ENCODE data around the gene SART1.
"Not testable (repeated sequence)": the region's sequence is repeated elsewhere in the genome, so short reads cannot be mapped to it uniquely, and the experiment has no call there.

SART1 gene

DNA sequence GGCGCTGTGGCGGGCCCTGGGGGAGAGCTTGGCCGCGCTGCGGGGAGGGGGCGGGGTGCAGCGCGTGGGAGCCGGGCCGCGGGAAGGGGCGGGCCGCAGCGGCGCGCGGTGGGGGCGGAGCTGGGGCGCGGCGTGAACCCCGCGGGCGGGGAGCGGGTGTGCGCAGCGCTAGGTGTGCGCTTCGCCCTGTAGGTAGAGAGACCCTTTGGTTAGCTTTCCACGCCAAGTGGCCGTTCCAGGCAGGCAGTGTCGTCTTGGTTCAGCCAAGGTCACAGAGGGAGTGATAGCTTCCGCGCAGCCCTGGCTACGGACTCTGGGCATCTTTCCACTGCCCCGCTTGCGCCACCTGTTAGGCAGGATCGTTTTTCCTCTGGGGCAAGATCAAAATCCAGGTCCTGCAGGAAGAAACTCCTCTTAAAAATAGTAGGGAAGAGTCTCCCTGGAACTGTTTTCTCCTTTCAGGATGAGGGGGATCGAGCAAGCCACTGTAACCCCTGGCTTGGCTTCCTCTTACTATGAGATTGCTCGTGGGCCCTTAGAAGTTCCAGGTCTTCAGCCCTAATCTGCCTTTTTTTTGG, 41.2 kb downstream of the SART1 start:
- DNase-seq = no peak

DNA sequence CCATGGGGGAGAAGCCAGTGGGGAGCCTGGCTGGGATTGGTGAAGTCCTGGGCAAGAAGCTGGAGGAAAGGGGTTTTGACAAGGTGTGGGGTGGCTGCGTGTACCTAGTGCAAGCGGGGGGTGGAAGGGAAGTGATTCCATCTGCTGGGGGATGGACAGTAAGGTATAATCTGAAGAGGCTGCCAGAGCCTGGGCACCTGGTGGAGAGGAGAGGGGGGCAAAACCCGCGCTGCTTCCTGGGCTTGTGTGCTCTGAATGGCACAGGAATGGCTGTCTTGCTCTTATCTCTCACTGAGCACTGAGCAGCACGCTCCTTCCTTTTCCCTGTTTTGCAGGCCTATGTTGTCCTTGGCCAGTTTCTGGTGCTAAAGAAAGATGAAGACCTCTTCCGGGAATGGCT, 41.8 kb downstream of the SART1 start:
- DNase-seq = no peak

- DNase-seq = no peak
Observed at GRCh38 chr11:66004186-66004585, 42.7 kb downstream of the SART1 start.

DNA sequence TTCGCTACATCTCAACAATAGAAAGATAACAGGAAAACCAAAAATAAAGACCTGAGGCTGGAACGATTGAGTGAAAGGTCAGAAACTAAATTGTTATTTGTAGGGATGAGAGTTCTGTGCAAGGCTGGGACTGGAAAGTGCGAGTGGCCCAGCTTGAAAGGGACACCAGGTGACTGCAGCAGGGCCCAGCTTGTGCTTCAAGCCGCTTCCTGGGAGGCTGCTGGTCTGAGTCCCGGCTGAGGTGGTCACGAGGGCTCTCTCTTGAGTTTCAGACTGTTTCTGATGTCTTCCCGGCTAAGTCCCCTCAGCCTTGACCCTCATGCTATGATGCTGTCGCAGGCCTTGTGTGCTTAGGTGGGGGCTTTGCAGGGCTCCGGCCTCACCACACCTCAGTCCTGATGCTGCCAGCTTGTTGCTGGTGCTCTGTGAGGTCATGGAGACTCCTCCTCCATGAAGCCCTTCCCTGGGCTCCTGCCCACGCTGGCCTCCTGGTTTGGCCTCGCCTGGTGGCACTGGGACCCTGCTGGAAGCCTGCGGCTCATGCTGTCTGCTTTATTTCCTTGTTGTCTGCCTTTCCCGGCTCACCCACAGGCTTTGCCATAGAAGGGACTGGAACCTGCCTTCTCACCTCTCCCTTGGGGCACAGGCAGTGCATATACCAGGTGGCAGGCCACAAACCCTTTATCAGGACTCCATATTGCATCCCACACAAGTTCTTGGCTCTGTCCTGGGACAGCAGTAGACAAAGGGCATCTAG, 44.8 kb downstream of the SART1 start:
- DNase-seq = no peak

GRCh38 chr11:66006891-66007176, 45.3 kb downstream of the SART1 start:
- no peak for DNase-seq

DNA sequence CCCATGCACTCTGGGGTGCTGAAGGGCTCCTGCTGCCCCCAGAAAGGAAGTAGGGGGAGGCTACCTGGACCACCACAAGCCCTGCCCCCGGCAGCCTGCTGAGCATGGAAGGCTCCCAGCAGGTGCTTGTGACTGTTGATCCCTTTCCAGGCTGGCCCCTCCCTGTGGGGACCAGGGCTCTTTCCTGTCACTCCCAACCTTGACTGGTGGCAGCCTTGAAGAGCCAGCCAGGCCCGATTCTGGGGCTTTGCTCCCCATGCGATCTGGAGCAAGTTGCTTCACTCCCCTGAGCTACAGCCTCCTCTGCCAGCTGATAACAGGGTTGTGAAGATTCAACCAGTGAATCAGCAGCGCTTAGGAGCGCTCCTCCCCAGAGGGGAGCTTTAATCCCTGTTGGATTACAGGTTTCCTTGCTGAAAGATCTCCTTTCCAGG, 45.7 kb downstream of the SART1 start:
- no peak for DNase-seq

DNA sequence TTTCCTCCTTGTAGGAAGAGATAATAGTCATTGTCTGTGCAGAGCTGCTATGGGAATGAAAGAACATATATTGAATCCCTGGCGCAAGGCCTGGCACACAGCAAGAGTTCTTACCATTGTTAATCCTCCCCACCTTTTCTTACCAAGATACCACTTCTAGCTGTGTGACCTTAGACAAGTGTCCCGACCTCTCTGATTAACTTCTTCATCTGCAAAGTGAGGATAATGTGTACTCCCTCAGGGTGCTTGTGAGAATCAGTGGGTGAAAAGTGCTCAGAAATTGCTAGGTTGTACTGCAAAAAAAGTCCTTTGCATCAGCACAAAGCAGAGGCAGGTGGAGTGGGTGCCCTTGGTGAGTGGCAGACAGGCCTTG, 46.5 kb downstream of the SART1 start:
- DNase-seq = no peak

DNA sequence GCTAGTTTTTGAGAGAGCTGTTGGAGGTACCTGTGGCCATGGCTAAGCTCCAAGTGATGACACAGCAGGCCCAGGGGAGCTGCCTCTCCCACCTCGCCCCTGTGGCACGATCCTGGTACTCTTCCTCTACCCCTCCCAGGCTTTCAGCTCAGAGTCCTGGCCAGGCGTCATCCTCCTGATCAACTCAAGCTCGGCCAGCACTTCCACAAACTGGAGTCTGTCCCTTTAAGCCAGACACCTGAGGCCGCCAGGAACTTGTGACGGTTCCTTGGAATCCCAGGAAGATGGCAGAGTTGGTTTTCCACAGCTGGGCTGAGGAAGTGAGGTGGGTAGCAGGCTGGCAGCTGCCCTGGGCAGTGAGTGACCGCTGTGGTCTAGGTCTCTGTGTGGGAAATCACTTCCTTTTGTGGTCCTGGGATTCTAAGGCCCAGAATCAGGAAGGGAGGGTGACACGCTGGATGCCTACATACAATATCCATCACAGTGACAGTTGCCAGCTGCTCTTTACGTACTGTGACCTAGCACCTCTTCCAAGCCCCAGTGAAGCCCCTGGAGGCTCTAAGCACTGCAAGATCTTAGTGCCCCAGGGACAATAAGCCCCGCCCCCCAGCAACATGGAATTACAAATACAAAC, 47.1 kb downstream of the SART1 start:
- DNase-seq = no peak

- not testable (repeated sequence) for DNase-seq
Observed at GRCh38 chr11:66010036-66010435, 48.5 kb downstream of the SART1 start.

GRCh38 chr11:66011239-66011784, 49.8 kb downstream of the SART1 start:
- DNase-seq = no peak

GRCh38 chr11:66011785-66012303, 50.3 kb downstream of the SART1 start, which contains the start of gene CST6:
Gene CST6, plus strand, starts transcription at chr11:66012008. Its CDS starts 37 bp downstream, at chr11:66012045.
- DNase-seq = no peak

- no peak for DNase-seq
Observed at GRCh38 chr11:66012371-66012945, 50.9 kb downstream of the SART1 start.

DNA sequence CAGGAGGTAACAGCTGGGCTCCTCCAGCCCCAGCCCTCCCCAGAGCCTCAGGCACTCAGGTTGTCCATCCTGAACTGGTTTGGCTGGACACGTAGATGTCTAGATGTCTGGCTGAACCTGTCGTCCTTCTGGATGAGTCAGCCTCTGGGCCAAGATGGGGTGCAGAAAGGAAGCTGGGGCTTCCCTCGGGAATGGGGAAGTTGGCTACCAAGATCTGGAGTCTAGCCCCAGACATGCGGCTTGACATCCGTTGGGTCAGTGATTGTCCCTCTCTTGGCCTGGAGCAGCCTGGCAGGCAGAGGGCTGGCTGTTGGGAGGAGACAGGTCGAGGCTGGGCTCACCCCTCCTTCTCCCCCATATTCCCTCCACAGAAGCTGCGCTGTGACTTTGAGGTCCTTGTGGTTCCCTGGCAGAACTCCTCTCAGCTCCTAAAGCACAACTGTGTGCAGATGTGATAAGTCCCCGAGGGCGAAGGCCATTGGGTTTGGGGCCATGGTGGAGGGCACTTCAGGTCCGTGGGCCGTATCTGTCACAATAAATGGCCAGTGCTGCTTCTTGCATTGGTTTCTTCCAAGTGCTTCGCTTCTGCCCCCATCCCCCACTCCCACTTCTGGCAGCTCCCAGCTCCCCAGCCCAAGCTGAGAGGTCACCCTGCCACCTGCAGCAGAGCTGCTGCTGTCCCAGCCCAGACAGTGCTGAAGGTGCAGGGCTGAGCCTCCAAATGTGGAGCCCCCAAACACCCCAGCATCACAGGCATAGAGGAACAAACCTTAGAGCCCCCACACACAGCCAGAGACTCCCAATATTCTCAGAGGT, 51.6 kb downstream of the SART1 start:
- DNase-seq = no peak

DNA sequence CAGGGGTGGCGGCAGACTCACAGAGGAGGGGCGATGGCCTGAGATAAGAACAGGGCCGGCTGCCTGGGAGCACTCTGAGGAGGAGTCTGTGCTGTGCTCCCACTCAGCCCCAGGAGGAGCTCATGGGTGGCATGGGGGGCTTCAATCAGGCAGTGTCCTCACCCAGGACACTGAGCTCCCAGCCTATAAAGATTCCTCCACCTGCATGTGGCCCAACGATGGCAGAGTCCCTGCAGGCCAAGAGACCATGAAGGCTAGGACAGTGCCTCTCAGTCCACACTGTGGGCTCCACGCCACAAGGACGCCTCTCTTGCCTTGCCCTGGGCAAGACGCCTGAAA, 52.2 kb downstream of the SART1 start:
- no peak for DNase-seq

DNA sequence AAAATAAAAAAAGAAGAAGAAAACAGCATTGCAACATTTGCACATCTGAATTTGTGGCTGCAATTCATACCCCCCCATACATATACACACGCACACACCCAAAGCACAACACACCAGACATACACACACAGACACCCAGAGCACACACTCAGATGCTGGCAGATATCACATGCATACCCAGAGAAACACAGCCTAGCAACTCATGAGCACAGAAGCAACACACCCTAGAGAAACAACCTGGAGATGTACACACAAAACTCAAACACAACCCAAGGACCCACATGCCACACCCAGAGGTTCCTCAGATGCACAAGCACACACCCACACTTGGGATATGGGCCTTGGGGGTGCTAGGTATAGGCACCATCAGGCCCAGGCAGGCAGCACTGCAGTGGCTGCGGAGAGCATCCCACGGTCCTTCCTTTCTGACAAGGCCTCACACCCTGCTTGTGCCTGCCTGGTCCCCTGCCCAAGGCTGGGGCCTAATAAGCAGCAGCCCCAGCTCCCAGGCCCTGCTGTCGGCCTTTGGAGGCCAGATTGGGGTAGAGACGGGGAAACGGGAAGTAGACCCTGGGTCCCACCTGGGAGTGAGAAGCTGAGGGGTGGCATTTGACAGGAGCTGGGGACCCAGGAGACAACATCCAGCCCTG, 53.4 kb downstream of the SART1 start:
- no peak for DNase-seq

- DNase-seq = no peak
Observed at GRCh38 chr11:66015454-66015881, 53.9 kb downstream of the SART1 start.

- DNase-seq = no peak
Observed at GRCh38 chr11:66015936-66016792, 54.6 kb downstream of the SART1 start.

DNA sequence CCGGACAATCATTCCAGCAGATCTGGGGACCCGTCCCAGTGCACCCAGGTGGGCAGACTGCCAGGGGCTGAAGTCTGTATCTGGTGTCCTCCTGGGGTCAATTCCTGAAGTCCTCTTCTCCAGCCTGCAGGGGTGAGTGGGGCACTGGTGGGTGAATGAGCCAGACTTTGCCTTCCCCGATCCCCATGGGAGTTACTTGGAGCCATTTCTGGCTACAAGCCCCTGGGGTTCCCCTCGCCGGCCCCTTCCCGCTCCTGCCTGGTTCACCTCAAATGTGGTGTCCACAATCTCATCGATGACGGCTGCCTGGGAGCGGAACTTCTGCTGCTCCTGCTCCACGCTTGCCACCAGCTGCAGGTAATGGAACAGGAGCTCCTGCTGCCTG, 55.3 kb downstream of the SART1 start:
- DNase-seq = no peak

DNA sequence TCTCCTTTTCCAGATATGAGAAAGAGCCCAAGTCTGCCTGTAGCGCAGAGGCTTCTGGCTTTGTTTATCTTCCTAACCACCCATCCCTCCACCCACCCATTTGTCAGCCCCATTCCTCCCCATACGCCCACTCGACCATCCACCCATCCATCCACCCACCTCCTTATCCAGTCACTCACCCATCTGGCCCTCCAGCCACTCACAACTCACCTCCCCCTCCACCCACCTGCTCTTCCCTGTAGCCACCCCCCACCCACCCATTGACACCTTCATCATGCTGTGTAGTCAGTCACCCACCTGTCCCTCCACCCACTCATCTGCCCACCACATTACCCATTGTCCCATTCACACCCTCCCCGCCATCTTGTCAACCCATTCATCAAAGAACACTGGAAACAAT, 55.8 kb downstream of the SART1 start:
- no peak for DNase-seq

DNA sequence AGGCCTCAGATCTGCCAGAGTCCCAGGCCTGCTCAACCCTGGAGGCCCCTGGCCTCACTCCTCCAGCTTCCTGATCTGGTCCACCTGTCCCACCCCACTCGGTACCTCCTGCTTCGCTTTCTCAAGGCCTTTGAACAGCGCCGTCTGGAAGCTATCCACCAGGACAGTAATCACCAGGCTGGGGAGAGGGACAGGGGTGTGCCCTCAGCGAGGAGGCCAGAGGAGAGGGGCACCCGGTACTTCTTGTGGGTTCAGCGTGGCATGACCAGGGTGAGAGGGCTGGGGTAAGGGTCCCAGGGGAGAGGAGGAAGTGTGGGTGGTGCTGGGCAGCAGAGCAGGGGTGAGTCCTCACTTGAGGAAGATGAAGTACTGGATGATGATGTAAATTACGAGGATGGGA, 58.7 kb downstream of the SART1 start:
- no peak for DNase-seq

DNA sequence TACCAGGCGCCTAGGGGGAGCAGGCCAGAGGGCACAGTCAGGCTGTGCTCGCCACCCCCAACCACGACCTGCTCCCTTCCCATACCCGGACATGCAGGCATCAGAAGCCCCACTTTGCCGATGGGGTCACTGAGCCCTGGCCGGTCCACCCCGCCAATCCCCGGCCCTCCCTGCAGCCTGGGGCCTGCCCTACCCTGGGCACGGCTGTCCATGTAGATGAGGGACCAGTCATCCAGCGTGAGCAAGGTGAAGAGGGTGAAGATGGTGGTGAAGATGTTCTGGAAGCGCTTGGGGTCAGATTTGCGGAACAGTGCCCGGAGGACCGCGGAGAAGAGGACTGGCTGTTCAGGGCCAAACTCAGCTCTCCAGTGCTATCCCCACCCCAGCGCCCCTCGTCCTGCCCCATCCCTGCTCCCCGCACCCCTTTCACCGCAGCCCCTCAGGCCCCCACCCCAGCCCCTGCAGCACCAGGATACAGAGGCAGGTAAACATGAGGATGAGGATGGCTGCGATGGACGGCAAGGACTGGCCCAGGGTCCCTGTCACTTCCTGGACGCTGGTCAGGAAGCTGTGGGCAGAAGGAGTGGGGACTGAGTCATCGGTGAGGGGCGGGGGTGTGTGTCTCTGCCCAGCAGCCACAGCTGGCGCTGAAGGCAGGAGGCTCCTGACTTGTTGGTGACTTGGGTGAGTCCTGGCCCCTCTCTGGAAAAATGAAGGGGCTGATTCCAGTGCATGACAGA, 59.3 kb downstream of the SART1 start:
- DNase-seq = no peak

Data from CD4-positive, alpha-beta T cell treated with Interleukin-10 for 1 hour (primary cell).